Thyroid gland (tissue), 4 donors: ENCODE data around the gene NCAPH2. TPM values are rescaled to one million over a fixed set of nuclear protein-coding genes. Genes with fewer than 3 reads are reported as not detected.

Source experiments
- DNase-seq, 2 donors: peaks; one replicate each; pipeline ENCODE4 v3.0.0-alpha.2; 2019
- H3K27ac ChIP-seq, 3 donors: fragments of 200-600 bp; sonication (generic); 1 replicate in 2 of 3; 2 replicates in 1 of 3; pipeline ENCODE4 v1.5.1; 2016 to 2019; ENCODE audit warnings: mild to moderate bottlenecking in 1 of 3, moderate library complexity in 1 of 3
- H3K27me3 ChIP-seq: fragments of 200-600 bp; sonication (generic); one replicate; pipeline ENCODE4 v1.5.1; 2019
- H3K36me3 ChIP-seq, 2 donors: fragments of 200-600 bp; sonication (generic); one replicate each; pipeline ENCODE4 v1.5.1; 2016 to 2019
- H3K4me1 ChIP-seq, 2 donors: fragments of 200-600 bp; sonication (generic); one replicate each; pipeline ENCODE4 v1.5.1; 2017 to 2019
- H3K4me3 ChIP-seq, 3 donors: fragments of 200-600 bp; sonication (generic); replicated peaks in 1 of 3; 1 replicate in 2 of 3; 2 replicates in 1 of 3; pipeline ENCODE4 v1.5.1; 2016; ENCODE audit warnings: mild to moderate bottlenecking in 1 of 3
- H3K9me3 ChIP-seq: fragments of 200-600 bp; sonication (generic); one replicate; pipeline ENCODE4 v1.5.1; 2017
- CTCF ChIP-seq, 6 experiments: fragments of 200-600 bp in 3 of 6; fragments of 450-650 bp in 3 of 6; sonication (generic) in 3 of 6; IDR thresholded peaks; one replicate each; pipeline ENCODE4 v1.5.1; 2016 to 2019; ENCODE audit warnings: antibody characterized with exemption in 6 of 6, mild to moderate bottlenecking in 2 of 6, inconsistent platforms in 1 of 6, moderate library complexity in 1 of 6
- POLR2A ChIP-seq, 2 donors: fragments of 450-650 bp; IDR thresholded peaks; one replicate each; pipeline ENCODE4 v1.6.1; 2017; ENCODE audit warnings: antibody characterized with exemption in 2 of 2, mild to moderate bottlenecking in 2 of 2, moderate library complexity in 1 of 2
- WGBS, 2 donors: methylation state at CpG; one replicate each; pipeline ENCODE4 v1.1.5; 2017; 5-methylcytosine and 5-hydroxymethylcytosine counted together
- intact Hi-C: fragments of 100-400 bp; cut with DNase I; formaldehyde crosslinking; loops from one replicate; pipeline ENCODE4 v1.15.1; 2023
- total RNA-seq, 4 donors: library from RNA; depleted of rRNA; stranded (reverse); fragments of >200 nt; gene quantifications; one replicate each; pipeline ENCODE4 v1.2.3, GENCODE V29; 2016

The NCAPH2 gene
- total RNA-seq, 4 donors from 2014 or later, result 39.6 to 47.5 (median 43.1) TPM

- Histone ChIP-seq H3K4me3 (no peak overlapping the region), H3K4me1 (peaks cover 43 to 49% of the 10 kb centered on the region in 2 donors), H3K27ac (peak overlapping the region in 2 of 3 donors; percentile 60 to 71), H3K27me3 (no peaks in the 10 kb centered on the region), H3K36me3 (peaks cover 29 to 33% of the 10 kb centered on the region in 2 donors), H3K9me3 (no peaks in the 10 kb centered on the region)
- TF ChIP-seq POLR2A (IDR thresholded peaks at IDR 0.05) (no peak), CTCF (IDR thresholded peaks at IDR 0.05) (no peak)
- 48 to 71% methylated on average over 13 to 14 of the region's 25 CpGs for WGBS, 2 donors
- DNase-seq, result peak; percentile 74 to 82
- intact Hi-C loops, result no loop called here
Measured at GRCh38 chr22:50469377-50470305, 38.4 kb upstream of the NCAPH2 start.

DNA sequence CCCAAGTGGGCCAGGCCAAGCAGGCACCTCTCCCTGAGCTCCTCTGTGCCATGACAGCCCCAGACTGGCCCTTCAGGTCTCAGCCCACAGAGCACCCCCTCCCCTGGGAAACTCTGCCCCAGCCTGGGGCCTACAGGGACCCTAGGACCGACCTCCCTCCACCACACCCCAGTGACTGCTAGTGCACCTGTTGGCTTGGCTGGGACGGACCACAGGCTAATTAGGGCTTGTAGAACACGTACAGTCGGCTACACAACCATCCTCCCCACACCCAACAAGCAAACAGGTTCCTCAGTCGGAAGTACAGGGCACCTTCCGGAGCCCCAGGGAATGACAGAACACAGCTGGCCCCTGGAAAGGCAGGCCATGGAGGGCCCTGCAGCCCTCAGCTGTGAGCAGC lies 37.5 kb upstream of the NCAPH2 start:
- TF ChIP-seq POLR2A (IDR thresholded peaks at IDR 0.05), result no peak
- TF ChIP-seq CTCF (IDR thresholded peaks at IDR 0.05), result no peak
- intact Hi-C loops, result no loop called here
- no peaks in the 10 kb centered on the region for H3K9me3 ChIP-seq
- no peaks in the 10 kb centered on the region for H3K27me3 ChIP-seq
- 70 to 76% methylated on average over 3 to 6 of the region's 6 CpGs for WGBS, 2 donors
- peaks cover 46 to 54% of the 10 kb centered on the region in 2 donors for H3K4me1 ChIP-seq
- H3K4me3 ChIP-seq, result no peak overlapping the region
- DNase-seq, result no peak
- H3K36me3 ChIP-seq, result peaks cover 20 to 24% of the 10 kb centered on the region in 2 donors
- H3K27ac ChIP-seq, result peak overlapping the region; percentile 18 to 71 (median 60)

- H3K27ac ChIP-seq, result peak overlapping the region in 2 of 3 donors; percentile 60 to 71
- 82 to 86% methylated on average over 13 of the region's 21 CpGs for WGBS, 2 donors
- DNase-seq, result no peak
- no peaks in the 10 kb centered on the region for H3K9me3 ChIP-seq
- TF ChIP-seq CTCF (IDR thresholded peaks at IDR 0.05) (no peak), POLR2A (IDR thresholded peaks at IDR 0.05) (no peak)
- no peak overlapping the region for H3K4me3 ChIP-seq
- intact Hi-C loops, result no loop called here
- peaks cover 12 to 16% of the 10 kb centered on the region in 2 donors for H3K36me3 ChIP-seq
- H3K4me1 ChIP-seq, result peaks cover 48 to 58% of the 10 kb centered on the region in 2 donors
- H3K27me3 ChIP-seq, result no peaks in the 10 kb centered on the region
Measured at GRCh38 chr22:50471197-50471847, 36.7 kb upstream of the NCAPH2 start.

- Histone ChIP-seq H3K4me3 (no peak overlapping the region), H3K27ac (peak overlapping the region in 2 of 3 donors; percentile 60 to 71), H3K27me3 (no peaks in the 10 kb centered on the region), H3K9me3 (no peaks in the 10 kb centered on the region), H3K4me1 (peaks cover 48 to 58% of the 10 kb centered on the region in 2 donors), H3K36me3 (peaks cover 5 to 10% of the 10 kb centered on the region in 2 donors)
- no peak for TF ChIP-seq POLR2A (IDR thresholded peaks at IDR 0.05)
- TF ChIP-seq CTCF (IDR thresholded peaks at IDR 0.05), result no peak
- WGBS, 2 donors, result 60% methylated on average over 1 of the region's 5 CpGs; no CpG with 5 or more reads in 1 of the 2 donors
- intact Hi-C loops, result no loop called here
- no peak for DNase-seq
Measured at GRCh38 chr22:50471962-50472361, 36.1 kb upstream of the NCAPH2 start.
